Glomerular endothelial cell (primary cell): ENCODE results near the gene MTMR12. TPM values are rescaled to one million over a fixed set of nuclear protein-coding genes. Genes with fewer than 3 reads are reported as not detected.

ENCODE experiments used
- DNase-seq: peaks from one replicate; pipeline ENCODE4 v3.0.0-alpha.2; 2011; ENCODE audit warnings: low read depth, low spot score; ENCODE audit errors: extremely low read depth
- total RNA-seq: library from RNA; depleted of rRNA; stranded (reverse); fragments of >200 nt; gene quantifications from 2 replicates; pipeline ENCODE4 v1.2.3, GENCODE V29; 2015

Gene MTMR12
- total RNA-seq, 1 donor from 2014 or later: 46.1 TPM

DNA sequence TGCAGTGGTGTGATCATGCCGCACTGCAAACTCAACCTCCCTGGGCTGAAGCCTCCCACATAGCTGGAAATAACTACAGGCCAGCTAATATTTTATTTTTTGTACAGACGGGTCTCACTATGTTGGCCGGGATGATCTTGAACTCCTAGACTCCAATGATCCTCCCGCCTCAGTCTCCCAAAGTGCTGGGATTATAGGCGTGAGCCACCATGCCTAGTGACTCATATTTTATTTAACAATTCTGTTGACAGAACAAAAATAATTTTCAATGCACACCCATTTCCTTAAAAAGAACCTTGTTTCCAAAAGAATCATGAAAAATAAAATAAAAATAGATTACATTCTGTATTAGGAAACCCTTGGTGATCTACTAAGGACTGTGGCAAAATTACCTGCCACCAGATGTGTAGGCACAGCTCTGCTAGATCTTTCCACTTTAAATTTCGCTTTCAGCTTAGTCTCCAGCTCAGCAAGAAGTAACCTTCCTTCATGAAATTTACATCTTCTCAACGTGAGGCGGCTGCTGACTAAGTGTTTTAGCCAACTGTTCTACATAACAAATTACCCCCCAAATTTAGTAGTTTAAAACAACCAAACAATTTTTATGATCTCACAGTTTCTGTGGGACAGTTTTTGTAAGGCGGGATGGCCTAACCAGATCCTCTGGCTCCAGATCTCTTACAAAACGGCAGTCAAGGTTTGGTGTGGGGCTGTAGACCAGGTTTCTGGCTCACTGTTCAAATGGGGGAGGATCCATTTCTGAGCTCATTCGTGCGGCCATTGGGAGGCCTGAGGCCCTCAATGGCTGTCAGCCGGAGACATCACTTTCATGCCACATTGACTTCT lies 106.0 kb downstream of the MTMR12 start:
- DNase-seq: no peak

DNA sequence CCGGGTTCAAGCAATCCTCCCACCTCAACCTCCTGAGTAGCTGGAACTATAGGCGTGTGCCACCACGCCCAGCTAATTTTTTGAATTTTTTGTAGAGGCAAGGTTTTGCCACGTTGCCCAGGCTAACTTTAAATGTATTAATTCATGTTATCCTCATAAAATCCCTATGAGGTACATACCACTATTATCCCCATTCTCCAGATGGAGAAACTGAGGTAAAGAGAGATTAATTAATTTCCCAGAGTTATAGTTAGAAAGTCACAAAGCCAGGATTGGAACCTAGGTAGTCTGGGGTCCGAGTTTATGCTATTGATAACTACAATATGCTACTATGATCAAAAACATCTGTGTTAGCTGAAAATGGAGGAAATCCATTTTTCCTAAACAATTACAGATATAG lies 106.7 kb downstream of the MTMR12 start:
- DNase-seq: no peak

DNA sequence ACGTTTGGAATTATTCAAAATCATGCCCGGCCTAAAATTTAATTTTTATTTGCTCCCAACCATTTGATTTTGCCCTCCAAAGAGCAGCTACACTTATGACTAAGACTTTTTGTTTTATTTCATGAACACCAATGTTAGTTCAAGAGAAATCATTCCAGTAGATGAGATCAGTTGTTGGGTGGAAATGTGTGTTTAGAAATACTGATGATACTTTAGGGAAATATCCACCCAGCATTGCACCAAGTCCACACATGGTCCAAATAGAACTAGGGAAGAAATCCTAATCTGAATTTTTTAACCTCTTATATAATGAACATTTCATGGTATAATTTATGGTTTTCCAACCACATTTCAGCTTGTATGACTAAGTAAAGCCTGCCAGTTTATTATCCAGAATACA lies 110.3 kb downstream of the MTMR12 start:
- no peak for DNase-seq

DNA sequence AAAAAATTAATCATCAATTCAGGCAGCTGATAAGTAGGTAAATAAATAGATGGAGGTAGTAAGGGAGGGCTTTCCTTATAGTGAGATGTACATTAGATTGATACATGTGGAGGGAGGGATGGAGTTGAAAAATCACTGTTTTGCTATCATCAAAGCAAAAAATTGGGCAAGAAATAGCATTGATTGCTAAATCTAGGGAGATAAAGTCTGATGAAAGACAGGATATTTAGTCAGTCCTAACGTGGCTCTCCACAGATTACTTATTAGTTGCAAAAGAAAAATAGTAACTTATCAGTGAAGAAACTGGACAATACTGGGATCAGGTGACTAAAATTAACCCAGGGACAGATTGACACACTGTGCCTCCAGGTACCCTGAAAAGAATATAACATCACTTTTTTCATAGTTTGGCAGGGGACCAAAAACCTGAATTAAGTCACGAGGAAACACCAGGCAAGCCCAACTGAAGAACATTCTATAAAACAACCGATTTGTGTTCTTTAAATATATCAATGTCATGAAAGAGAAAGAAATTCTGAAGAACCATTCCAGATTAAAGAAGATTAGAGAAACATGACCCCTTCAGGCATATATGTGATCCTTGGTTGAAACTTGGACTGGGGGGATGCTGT lies 111.5 kb downstream of the MTMR12 start:
- DNase-seq: no peak

DNA sequence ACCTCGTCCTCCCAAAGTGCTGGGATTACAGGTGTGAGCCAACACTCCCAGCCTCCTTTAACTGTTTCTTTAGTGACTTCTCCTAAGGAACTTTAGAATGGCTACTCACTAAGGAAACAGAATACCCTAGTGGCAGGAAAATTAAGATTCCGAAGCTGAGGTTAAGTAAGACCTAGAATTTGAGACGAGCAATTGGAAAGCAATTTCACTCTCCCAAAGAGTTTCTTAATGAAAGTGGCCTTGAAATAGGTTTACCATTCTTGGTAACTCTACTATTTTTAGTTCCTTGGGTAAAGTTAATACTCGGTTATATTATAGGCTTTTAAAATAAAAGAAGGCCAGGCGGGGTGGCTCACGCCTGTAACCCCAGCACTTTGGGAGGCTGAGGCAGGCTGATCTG lies 115.7 kb downstream of the MTMR12 start:
- no peak for DNase-seq

DNA sequence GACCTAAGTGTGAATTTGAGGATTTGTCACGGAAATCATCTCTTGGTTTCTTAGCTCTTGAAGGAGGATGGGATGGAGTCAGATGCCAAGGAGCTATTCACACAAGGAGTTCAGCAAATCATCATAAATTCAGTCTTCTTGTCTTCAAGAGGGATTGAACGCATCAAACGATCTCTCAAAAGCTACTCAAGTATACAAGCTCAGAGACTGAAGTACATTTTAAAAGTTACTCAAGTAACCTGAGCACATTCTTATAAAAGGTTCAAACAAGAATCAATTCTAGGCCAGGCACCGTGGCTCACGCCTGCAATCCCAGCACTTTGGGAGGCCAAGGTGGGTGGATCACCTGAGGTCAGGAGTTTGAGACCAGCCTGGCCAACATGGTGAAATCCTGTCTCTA lies 117.5 kb downstream of the MTMR12 start:
- no peak for DNase-seq

DNA sequence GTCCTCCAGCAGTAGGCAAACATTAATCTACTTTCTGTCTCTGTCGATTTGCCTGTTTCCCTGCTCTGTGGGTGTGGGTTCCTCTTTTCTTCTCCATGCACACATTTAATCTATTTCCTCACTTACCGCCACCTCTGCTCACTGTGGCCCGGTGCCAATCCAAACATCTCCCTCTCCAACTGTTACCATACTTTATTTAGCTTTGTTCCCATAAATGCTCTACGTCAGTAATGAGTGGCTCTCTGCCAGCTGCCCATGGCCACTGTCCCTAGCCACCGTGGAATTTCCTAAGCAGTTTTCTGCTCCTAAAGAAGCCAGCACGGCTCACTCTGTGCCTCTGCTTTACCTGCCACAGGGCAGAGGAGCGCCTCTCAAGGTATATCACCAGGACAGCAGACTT lies 119.1 kb downstream of the MTMR12 start:
- DNase-seq: peak; percentile 70

DNA sequence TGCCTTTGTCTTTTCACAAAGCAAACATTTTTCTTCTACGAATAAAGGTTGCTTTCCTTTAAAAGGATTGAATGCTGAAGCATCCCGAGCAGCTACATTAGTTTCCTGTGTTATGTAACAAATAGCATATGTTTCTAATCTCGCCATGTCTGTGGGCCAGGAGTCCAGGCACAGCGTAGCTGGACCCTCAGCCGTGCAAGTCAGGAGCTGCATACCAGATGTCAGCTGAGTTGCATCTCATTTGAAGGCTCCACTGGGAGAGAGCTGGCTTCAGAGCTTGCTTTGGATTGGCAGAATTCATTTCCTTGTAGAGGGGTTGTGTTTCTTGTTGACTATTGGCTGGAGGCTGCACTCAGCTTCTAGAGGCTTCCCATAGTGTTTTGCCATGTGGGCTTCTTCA lies 122.6 kb downstream of the MTMR12 start:
- no peak for DNase-seq

DNA sequence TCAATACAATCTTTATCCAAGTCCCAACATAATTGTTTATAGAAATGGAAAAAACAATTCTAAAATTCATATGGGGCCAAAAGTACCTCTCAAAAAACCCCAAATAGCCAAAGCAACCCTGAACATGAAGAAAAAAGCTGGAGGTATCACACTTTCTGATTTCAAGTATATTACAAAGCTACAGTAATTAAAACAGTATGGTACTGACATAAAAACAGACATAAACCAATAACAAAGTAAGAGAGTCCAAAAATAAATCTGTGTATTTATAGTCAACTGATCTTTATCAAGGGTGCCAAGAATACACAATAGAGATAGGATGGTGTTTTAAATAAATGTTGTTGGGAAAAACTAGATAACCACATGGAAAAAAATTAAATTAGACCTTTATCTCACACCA lies 125.1 kb downstream of the MTMR12 start:
- DNase-seq: no peak

DNA sequence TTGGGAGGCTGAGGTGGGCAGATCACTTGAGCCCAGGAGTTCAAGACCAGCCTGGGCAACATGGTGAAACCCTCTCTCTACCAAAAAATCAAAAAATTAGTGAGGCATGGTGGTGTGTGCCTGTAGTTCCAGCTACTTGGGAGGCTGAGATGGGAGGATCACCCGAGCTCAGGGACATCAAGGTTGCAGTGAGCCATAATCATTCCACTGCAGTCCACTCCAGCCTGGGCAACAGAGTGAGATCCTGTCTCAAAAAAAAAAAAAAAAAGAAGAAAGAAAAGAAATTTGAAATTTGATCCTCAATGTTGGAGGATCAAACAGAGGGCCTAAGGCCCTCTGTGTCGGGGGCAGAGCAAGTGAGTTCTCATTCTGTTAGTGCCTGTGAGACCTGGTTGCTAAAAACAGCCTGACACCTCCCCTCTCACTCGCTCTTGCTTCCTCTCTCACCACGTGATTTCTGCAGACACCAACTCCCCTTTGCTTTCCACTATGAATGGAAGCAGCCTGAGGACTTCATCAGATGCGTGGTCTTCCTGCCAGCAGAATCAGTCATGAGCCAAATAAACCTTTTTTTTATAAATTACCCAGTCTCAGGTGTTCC lies 130.2 kb downstream of the MTMR12 start:
- DNase-seq: no peak

Other genes starting within 250 kb of the MTMR12 start
- 68.6 and 69.1 TPM in 2 replicates for gene GOLPH3, start 138.6 kb downstream of the MTMR12 start, total RNA-seq
- gene ZFR, start 131.8 kb upstream of the MTMR12 start, total RNA-seq: 46.6 and 60.7 TPM in 2 replicates